WI38 (cell line): Measurements from ENCODE around the gene MUC6.

Source experiments
- H3K4me3 ChIP-seq: 2 replicates; pipeline ENCODE4 v1.5.1; 2011; ENCODE audit warnings: low read depth, mild to moderate bottlenecking, control low read depth, low read length
- TF ChIP-seq, protein P1 (sequence below): IDR thresholded peaks from 2 replicates; pipeline ENCODE4 v1.5.1; 2012; ENCODE audit warnings: low read depth, mild to moderate bottlenecking, control low read depth, low read length

Gene MUC6

DNA sequence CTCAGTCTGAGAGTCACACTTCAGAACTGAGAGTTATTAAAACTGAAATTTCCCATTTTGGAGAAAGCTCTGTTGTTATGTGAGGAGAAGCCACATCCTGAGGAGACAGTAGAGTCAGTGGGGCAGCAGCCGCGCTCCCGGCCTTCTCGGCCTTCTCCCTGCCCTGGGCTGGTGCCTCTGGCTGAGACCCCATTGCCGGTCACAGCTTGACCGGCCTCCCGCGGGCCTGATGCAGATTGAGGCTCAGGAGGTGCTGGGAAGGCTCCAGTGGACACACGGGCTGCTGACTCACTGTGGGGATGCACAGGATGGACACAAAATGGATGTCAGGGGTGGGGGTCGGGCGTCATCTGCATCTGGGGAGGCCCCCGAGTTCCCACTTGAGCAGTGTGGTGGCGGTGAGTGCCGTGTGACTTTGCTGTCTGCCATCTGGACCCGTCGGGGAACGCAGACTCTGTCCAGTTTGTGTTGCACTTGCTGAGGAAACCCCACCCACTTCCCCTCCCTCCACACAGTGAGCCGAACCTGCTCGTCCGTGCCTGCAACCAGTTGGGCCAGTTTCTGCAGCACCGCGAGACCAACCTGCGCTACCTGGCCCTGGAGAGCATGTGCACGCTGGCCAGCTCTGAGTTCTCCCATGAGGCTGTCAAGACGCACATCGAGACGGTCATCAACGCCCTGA, 50.1 kb downstream of the MUC6 start:
- H3K4me3 ChIP-seq, result no peak overlapping the region
- TF ChIP-seq, protein P1, sequence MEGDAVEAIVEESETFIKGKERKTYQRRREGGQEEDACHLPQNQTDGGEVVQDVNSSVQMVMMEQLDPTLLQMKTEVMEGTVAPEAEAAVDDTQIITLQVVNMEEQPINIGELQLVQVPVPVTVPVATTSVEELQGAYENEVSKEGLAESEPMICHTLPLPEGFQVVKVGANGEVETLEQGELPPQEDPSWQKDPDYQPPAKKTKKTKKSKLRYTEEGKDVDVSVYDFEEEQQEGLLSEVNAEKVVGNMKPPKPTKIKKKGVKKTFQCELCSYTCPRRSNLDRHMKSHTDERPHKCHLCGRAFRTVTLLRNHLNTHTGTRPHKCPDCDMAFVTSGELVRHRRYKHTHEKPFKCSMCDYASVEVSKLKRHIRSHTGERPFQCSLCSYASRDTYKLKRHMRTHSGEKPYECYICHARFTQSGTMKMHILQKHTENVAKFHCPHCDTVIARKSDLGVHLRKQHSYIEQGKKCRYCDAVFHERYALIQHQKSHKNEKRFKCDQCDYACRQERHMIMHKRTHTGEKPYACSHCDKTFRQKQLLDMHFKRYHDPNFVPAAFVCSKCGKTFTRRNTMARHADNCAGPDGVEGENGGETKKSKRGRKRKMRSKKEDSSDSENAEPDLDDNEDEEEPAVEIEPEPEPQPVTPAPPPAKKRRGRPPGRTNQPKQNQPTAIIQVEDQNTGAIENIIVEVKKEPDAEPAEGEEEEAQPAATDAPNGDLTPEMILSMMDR, result no peak

DNA sequence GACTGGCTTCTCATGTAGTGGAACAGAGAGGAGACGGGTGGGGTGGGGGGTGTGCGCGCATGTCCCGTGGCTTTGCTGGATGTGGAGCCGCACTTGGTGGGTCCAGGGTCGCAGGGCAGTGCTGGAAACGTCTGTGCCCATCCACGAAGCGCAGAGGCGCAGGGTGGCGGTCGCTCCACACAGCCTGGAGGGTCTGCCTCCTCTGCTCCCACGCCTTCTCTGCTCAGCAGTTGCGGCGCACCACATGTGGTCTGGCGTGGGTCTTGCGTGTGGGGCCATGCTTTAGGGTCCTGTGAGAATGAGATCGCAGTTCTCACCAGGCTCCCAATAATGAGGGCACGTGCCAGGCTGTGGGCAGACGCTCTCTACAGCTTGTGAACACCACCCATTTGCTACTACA, 50.7 kb downstream of the MUC6 start:
- TF ChIP-seq, protein P1, result no peak
- no peak overlapping the region for H3K4me3 ChIP-seq

DNA sequence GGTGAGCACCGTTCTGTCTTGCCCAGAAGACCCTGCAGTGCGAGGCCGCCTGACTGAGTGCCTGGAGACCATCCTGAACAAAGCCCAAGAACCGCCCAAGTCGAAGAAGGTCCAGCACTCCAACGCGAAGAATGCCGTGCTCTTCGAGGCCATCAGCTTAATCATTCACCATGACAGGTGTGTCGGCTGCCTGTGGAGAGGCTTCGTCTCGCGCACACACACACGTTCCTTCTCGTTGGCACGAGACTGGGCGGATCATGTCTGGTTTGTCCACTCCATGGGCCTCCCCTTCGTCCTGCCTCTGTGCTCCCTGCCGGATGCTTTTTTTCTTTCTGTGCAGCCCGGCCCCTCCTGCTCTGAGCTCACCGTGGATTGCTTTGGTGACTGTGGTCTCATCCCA, 51.1 kb downstream of the MUC6 start:
- TF ChIP-seq, protein P1, result no peak
- H3K4me3 ChIP-seq, result no peak overlapping the region

DNA sequence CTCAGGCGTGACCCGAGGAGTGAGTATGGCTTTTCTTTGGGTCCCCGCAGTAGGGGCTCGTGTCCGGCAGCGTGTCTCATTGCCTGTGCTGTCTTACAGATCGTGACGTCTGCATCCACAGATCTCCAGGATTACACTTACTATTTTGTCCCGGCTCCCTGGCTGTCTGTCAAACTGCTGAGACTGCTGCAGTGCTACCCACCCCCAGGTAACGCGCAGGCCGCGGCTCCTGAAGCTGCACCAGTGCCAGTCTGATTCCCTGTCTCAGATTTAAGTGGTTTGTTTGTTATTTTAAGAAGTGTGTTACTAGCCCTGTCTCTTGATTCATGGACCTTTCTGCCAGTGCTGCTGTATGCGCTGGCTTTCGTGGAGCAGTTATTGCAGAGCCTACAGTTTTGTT, 52.0 kb downstream of the MUC6 start:
- TF ChIP-seq, protein P1, result no peak
- no peak overlapping the region for H3K4me3 ChIP-seq

DNA sequence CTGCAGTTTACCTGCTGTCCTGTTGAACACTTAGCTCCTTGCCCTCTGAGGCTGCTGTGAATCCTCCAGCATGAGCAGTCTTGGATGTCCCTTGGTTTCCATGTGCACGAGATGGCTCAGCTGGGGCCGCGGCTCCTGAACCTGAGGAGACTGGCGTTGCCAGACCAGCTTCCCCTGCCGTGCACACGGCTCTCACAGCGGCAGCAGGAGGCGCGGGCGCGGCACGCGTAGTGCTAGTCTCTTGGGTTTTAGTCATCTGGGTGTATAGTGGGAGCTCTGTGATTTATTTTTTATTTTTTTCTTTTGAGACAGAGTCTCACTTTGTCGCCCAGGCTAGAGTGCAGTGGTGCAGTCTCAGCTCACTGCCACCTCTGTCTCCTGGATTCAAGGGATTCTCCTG, 54.8 kb downstream of the MUC6 start:
- TF ChIP-seq, protein P1, result no peak
- no peak overlapping the region for H3K4me3 ChIP-seq

DNA sequence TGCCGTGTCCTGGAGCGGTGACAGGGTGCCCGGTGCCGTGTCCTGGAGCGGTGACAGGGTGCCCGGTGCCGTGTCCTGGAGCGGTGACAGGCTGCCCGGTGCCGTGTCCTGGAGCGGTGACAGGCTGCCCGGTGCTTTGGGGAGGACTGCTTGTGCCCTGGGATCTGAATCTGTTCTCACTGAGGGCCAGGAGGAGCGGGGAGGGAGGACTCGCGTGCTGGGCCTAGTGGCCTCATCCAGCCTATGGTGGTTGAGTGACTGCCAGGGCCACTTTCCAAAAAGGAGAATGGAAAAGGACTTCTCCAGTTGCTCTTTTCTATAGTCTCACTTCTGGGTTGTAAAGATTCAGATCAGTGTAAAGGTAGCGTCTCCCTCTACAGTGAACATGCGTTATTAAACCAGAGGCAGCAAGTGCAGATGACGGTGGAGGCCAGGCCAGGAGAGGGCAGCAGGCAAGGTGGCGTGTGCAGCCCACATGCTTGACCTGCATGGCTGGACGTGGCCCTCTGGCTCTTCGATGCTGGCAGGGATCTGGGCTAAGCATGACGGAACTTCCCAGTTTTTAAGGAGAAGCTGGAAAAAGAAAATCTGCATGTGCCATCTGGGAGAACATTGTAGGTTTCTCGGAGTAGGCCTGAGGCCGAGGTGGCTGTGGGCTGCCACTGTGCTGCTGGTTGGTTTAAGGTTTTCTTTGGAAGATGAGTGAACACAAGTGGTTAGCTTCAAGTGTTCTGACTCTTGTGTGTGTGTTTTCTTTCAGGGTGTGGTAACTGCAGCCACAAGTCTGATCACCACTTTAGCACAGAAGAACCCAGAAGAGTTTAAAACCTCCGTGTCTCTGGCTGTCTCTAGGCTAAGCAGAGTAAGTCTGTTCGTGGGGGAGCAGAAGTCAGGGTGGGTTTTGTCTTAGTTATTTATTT, 55.8 kb downstream of the MUC6 start:
- TF ChIP-seq, protein P1, result no peak

DNA sequence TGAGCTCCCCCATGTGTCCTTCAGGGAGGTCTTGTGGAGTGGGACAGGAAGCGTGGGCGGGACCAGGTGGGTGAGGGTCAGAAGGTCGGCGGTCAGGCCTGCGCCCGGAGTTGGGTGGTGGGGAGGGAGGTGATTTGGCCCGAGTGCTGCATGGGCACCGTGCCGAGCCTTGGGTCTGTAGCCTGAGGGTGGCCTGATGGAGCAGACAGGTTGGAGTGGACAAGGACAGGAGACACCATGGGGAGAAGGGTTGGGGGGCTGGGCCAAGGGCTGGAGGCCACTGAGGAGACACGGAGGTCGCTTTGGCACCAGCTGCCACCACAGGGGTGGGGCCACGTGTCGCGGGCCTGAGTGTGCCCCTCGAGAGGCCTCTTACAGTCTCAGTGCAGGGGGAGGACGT, 57.7 kb downstream of the MUC6 start:
- TF ChIP-seq, protein P1, result no peak
- no peak overlapping the region for H3K4me3 ChIP-seq

More for the DNA sequence above, 55.8 kb downstream of the MUC6 start:
- no peak overlapping the region for H3K4me3 ChIP-seq
